Neural cell (in vitro differentiated cells): ENCODE data around the gene TMEM131. TPM values are rescaled to one million over a fixed set of nuclear protein-coding genes. Genes with fewer than 3 reads are reported as not detected.

Experiments
- H2AFZ ChIP-seq: fragments of 200-600, 300-800 bp; sonication (generic), shearing (Covaris generic); 2 replicates; pipeline ENCODE4 v1.6.0; 2014; ENCODE audit warnings: low read depth, mild to moderate bottlenecking, antibody characterized with exemption, low read length, moderate library complexity
- H3F3A ChIP-seq: fragments of 200-600 bp; shearing (Covaris generic); 2 replicates; pipeline ENCODE4 v1.6.1; 2016; ENCODE audit warnings: mild to moderate bottlenecking, moderate library complexity, mixed read lengths, antibody characterized with exemption, low read length; ENCODE audit not compliant: insufficient read depth, poor library complexity, severe bottlenecking
- H3K27ac ChIP-seq: fragments of 200-600, 300-800 bp; sonication (generic), shearing (Covaris generic); 2 replicates; pipeline ENCODE4 v1.5.1; 2014; ENCODE audit warnings: mild to moderate bottlenecking, low read length, moderate library complexity
- H3K27me3 ChIP-seq: fragments of 300-800, 200-600 bp; sonication (generic), shearing (Covaris generic); 2 replicates; pipeline ENCODE4 v1.6.0; 2014; ENCODE audit warnings: mild to moderate bottlenecking, low read depth, low read length, moderate library complexity; ENCODE audit not compliant: insufficient read depth
- H3K36me3 ChIP-seq: fragments of 300-800, 200-600 bp; sonication (generic), shearing (Covaris generic); 2 replicates; pipeline ENCODE4 v1.5.1; 2014; ENCODE audit warnings: mild to moderate bottlenecking, antibody characterized with exemption, low read length, moderate library complexity; ENCODE audit not compliant: insufficient read depth
- H3K4me2 ChIP-seq: fragments of 300-800, 200-600 bp; sonication (generic), shearing (Covaris generic); 2 replicates; pipeline ENCODE4 v1.6.0; 2014; ENCODE audit warnings: mild to moderate bottlenecking, low read length
- H3K4me3 ChIP-seq: fragments of 300-800, 200-600 bp; sonication (generic), shearing (Covaris generic); 2 replicates; pipeline ENCODE4 v1.5.1; 2014; ENCODE audit warnings: mild to moderate bottlenecking, low read length, moderate library complexity
- H3K79me2 ChIP-seq: fragments of 200-600 bp; shearing (Covaris generic); replicated peaks from 2 replicates; pipeline ENCODE4 v1.6.0; 2014; ENCODE audit warnings: mild to moderate bottlenecking, low read length, moderate library complexity; ENCODE audit not compliant: insufficient read depth
- H3K9ac ChIP-seq: fragments of 300-800, 200-600 bp; sonication (generic), shearing (Covaris generic); 2 replicates; pipeline ENCODE4 v1.6.1; 2016; ENCODE audit warnings: mild to moderate bottlenecking, low read length, mixed read lengths
- H3K9me2 ChIP-seq: fragments of 200-600 bp; shearing (Covaris generic); 2 replicates; pipeline ENCODE4 v1.6.1; 2016; ENCODE audit warnings: mild to moderate bottlenecking, low read length, mixed read lengths; ENCODE audit not compliant: insufficient read depth
- H3K9me3 ChIP-seq: fragments of 200-600, 300-800 bp; sonication (generic), shearing (Covaris generic); 2 replicates; pipeline ENCODE4 v1.6.1; 2016; ENCODE audit warnings: mild to moderate bottlenecking, mixed run types, low read length, moderate library complexity, mixed read lengths
- H4K20me1 ChIP-seq: fragments of 200-600 bp; shearing (Covaris generic); 2 replicates; pipeline ENCODE4 v1.6.1; 2016; ENCODE audit warnings: mild to moderate bottlenecking, mixed run types; ENCODE audit not compliant: insufficient read depth
- CTCF ChIP-seq: fragments of 450-650 bp; IDR thresholded peaks from 2 replicates; pipeline ENCODE4 v1.5.1; 2014; ENCODE audit warnings: antibody characterized with exemption, mild to moderate bottlenecking, moderate library complexity; ENCODE audit not compliant: poor library complexity, severe bottlenecking
- EP300 ChIP-seq: fragments of 450-650 bp; conservative IDR thresholded peaks from 2 replicates; pipeline ENCODE4 v1.6.1; 2014; ENCODE audit warnings: antibody characterized with exemption, mild to moderate bottlenecking, moderate library complexity; ENCODE audit not compliant: poor library complexity, severe bottlenecking
- EZH2 ChIP-seq: fragments of 200-600, 300-800 bp; shearing (Covaris generic), sonication (generic); IDR thresholded peaks from 2 replicates; pipeline ENCODE4 v1.6.1; 2014; ENCODE audit warnings: antibody characterized with exemption, low read length, borderline replicate concordance, mild to moderate bottlenecking; ENCODE audit not compliant: insufficient read depth, poor library complexity, severe bottlenecking
- MXI1 ChIP-seq: fragments of 450-650 bp; conservative IDR thresholded peaks from 2 replicates; pipeline ENCODE4 v1.6.1; 2014; ENCODE audit warnings: antibody characterized with exemption, mild to moderate bottlenecking; ENCODE audit not compliant: poor library complexity, severe bottlenecking
- POLR2AphosphoS5 ChIP-seq: IDR thresholded peaks from 2 replicates; pipeline ENCODE4 v1.6.1; 2012
- RAD21 ChIP-seq: fragments of 450-650 bp; conservative IDR thresholded peaks from 2 replicates; pipeline ENCODE4 v1.6.1; 2014; ENCODE audit warnings: antibody characterized with exemption, mild to moderate bottlenecking, moderate library complexity
- REST ChIP-seq: IDR thresholded peaks from 2 replicates; pipeline ENCODE4 v1.6.1; 2012; ENCODE audit warnings: borderline replicate concordance
- SMC3 ChIP-seq: fragments of 450-650 bp; conservative IDR thresholded peaks from 2 replicates; pipeline ENCODE4 v1.6.1; 2014; ENCODE audit warnings: antibody characterized with exemption, mild to moderate bottlenecking, moderate library complexity; ENCODE audit not compliant: poor library complexity
- TAF1 ChIP-seq: IDR thresholded peaks from 2 replicates; pipeline ENCODE4 v1.6.1; 2012; ENCODE audit warnings: low read depth
- polyA plus RNA-seq: library from polyadenylated mRNA; depleted of rRNA; stranded (reverse); fragments of >200 nt; gene quantifications from 2 replicates; pipeline ENCODE4 v1.2.3, GENCODE V29; 2014

The TMEM131 gene
- polyA plus RNA-seq, 1 donor from 2014 or later = 9.6 TPM

- H3K4me3 ChIP-seq = no peak overlapping the region
- no peak overlapping the region for H2AFZ ChIP-seq
- TF ChIP-seq SMC3 (no peak), CTCF (no peak), REST (no peak), MXI1 (no peak), POLR2AphosphoS5 (no peak), RAD21 (no peak), EP300 (no peak), EZH2 (no peak), TAF1 (no peak)
- no peak overlapping the region for H3K4me2 ChIP-seq
- no peaks in the 10 kb centered on the region for H3F3A ChIP-seq
- H3K9me2 ChIP-seq = no peaks in the 10 kb centered on the region
- no peak overlapping the region for H3K27ac ChIP-seq
- H3K79me2 ChIP-seq = no peaks in the 10 kb centered on the region
- H3K27me3 ChIP-seq = no peaks in the 10 kb centered on the region
- H3K9me3 ChIP-seq = no peaks in the 10 kb centered on the region
- H3K36me3 ChIP-seq = no peaks in the 10 kb centered on the region
- no peak overlapping the region for H3K9ac ChIP-seq
- no peaks in the 10 kb centered on the region for H4K20me1 ChIP-seq
Measured at GRCh38 chr2:98016908-98017670, 21.3 kb upstream of the TMEM131 start.

GRCh38 chr2:98015671-98016070 lies 19.9 kb upstream of the TMEM131 start:
- H3K27me3 ChIP-seq = no peaks in the 10 kb centered on the region
- H3F3A ChIP-seq = no peaks in the 10 kb centered on the region
- H3K9me3 ChIP-seq = no peaks in the 10 kb centered on the region
- no peaks in the 10 kb centered on the region for H3K9me2 ChIP-seq
- H3K4me2 ChIP-seq = no peak overlapping the region
- no peaks in the 10 kb centered on the region for H4K20me1 ChIP-seq
- H3K4me3 ChIP-seq = no peak overlapping the region
- H3K27ac ChIP-seq = no peak overlapping the region
- H3K36me3 ChIP-seq = no peaks in the 10 kb centered on the region
- no peak overlapping the region for H3K9ac ChIP-seq
- H3K79me2 ChIP-seq = no peaks in the 10 kb centered on the region
- H2AFZ ChIP-seq = no peak overlapping the region
- TF ChIP-seq EZH2 (no peak), EP300 (no peak), MXI1 (no peak), REST (no peak), SMC3 (no peak), TAF1 (no peak), CTCF (no peak), RAD21 (no peak), POLR2AphosphoS5 (no peak)
